Peyer's patch (tissue), 4 donors: Measurements from ENCODE around the gene E2F2. TPM values are rescaled to one million over a fixed set of nuclear protein-coding genes. Genes with fewer than 3 reads are reported as not detected.

ENCODE experiments used
- DNase-seq, 3 donors: peaks; one replicate each; pipeline ENCODE4 v3.0.0-alpha.2; 2017 to 2019
- H3K27ac ChIP-seq, 4 donors: fragments of 200-600 bp; sonication (generic); one replicate each; pipeline ENCODE4 v1.5.1; 2016 to 2019
- H3K27me3 ChIP-seq, 2 donors: fragments of 200-600 bp; sonication (generic); one replicate each; pipeline ENCODE4 v1.5.1; 2019
- H3K36me3 ChIP-seq, 3 donors: fragments of 200-600 bp; sonication (generic); one replicate each; pipeline ENCODE4 v1.5.1; 2016 to 2019
- H3K4me1 ChIP-seq, 4 donors: fragments of 200-600 bp; sonication (generic); one replicate each; pipeline ENCODE4 v1.5.1; 2016 to 2019
- H3K4me3 ChIP-seq, 4 donors: fragments of 200-600 bp; sonication (generic); 1 replicate in 3 of 4; 2 replicates in 1 of 4; pipeline ENCODE4 v1.5.1; 2016 to 2019; ENCODE audit warnings: mild to moderate bottlenecking in 1 of 4
- H3K9me3 ChIP-seq, 4 donors: fragments of 200-600 bp; sonication (generic); one replicate each; pipeline ENCODE4 v1.5.1; 2016 to 2019; ENCODE audit warnings: mild to moderate bottlenecking in 1 of 4
- CTCF ChIP-seq, 6 experiments: fragments of 450-650 bp in 4 of 6; fragments of 200-600 bp in 2 of 6; sonication (generic) in 1 of 6; IDR thresholded peaks; one replicate each; pipeline ENCODE4 v1.5.1; 2017 to 2019; ENCODE audit warnings: antibody characterized with exemption in 6 of 6, mild to moderate bottlenecking in 3 of 6, moderate library complexity in 1 of 6
- POLR2A ChIP-seq, 2 donors: fragments of 450-650 bp; IDR thresholded peaks; one replicate each; pipeline ENCODE4 v1.5.1; 2017; ENCODE audit warnings: antibody characterized with exemption in 2 of 2, mild to moderate bottlenecking in 2 of 2, moderate library complexity in 2 of 2
- total RNA-seq, 4 donors: library from RNA; depleted of rRNA; stranded (reverse); fragments of >200 nt; gene quantifications; one replicate each; pipeline ENCODE4 v1.1.0, GENCODE V29; 2016

Gene E2F2
- total RNA-seq, 4 donors from 2014 or later: 6.8 to 16.4 (median 13.6) TPM

- DNase-seq: no peak
These were observed 45.5 kb upstream of the E2F2 start for GRCh38 chr1:23576338-23577055.

DNA sequence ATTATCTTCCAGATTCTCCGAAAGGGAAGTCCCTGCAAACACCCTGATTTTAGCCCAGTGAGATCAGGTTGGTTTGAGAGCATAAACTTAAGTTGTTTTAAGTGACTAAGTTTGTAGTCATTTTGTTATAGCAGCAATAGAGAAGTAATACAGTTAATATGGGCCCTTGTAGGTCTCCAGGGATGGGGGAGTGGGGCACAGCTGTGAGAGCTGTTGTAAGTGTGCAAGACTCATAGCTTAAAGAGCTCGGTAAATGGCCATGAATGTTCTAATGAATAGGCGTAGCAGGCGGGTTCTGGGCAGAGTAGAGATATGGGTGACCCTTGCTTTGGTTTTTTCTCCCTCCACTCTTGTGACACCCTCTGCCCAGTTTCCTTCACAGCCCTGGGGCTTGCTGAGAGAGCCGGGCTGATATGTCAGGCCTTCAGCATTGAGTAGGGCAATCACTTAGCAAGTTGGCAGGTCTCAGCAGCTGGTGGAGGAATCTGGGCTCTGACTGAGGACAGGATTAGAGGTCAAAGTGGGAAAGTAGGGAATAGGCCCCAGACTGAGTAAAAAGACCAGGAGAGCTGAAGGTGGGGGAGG lies 44.3 kb upstream of the E2F2 start:
- DNase-seq: no peak
- TF ChIP-seq POLR2A (IDR thresholded peaks at IDR 0.05) (no peak), CTCF (IDR thresholded peaks at IDR 0.05) (no peak)
- H3K27ac ChIP-seq: peak overlapping the region in 2 of 4 donors; percentile 70 to 80

More at GRCh38 chr1:23576338-23577055, 45.5 kb upstream of the E2F2 start:
- Histone ChIP-seq H3K27me3 (no peaks in the 10 kb centered on the region), H3K4me3 (no peak overlapping the region), H3K4me1 (peaks cover 0 to 27% (median 12%) of the 10 kb centered on the region in 4 donors), H3K27ac (peak overlapping the region; percentile 53 to 80 (median 66)), H3K36me3 (no peaks in the 10 kb centered on the region), H3K9me3 (no peaks in the 10 kb centered on the region)
- no peak for TF ChIP-seq POLR2A (IDR thresholded peaks at IDR 0.05)
- no peak for TF ChIP-seq CTCF (IDR thresholded peaks at IDR 0.05)

DNA sequence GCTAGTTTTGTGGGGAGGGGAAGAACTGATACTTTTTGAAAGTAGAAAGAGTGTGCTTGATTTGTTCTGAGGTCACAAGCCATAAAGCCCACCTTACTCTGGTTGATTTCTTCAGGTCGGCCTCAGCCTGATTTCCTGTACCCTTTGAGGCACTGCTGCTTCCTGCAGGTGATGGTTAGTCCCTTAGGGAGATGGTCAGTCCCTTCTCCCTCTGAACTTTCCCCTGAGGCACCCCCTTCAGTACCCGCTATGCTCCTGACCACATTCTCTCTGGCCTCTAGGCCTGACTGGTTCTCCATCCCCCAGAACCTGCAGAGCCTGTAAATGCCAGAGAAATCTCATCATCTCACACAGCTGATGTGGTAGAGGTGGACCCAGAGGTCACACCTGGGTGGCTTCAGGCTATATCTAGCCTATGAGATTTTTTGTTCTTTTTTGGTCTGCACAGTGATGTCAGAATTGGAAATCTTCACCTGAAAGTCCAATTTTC lies 43.3 kb upstream of the E2F2 start:
- Histone ChIP-seq H3K27ac (peak overlapping the region in 1 of 4 donors; percentile 80), H3K27me3 (no peaks in the 10 kb centered on the region), H3K4me1 (peaks cover 0 to 27% (median 12%) of the 10 kb centered on the region in 4 donors), H3K36me3 (no peaks in the 10 kb centered on the region), H3K9me3 (no peaks in the 10 kb centered on the region), H3K4me3 (no peak overlapping the region)
- DNase-seq: peak in 1 of 3 donors; percentile 52
- no peak for TF ChIP-seq CTCF (IDR thresholded peaks at IDR 0.05)
- no peak for TF ChIP-seq POLR2A (IDR thresholded peaks at IDR 0.05)

More for the DNA sequence above, 44.3 kb upstream of the E2F2 start:
- no peaks in the 10 kb centered on the region for H3K9me3 ChIP-seq
- H3K4me1 ChIP-seq: peaks cover 0 to 27% (median 12%) of the 10 kb centered on the region in 4 donors
- no peaks in the 10 kb centered on the region for H3K36me3 ChIP-seq
- no peaks in the 10 kb centered on the region for H3K27me3 ChIP-seq
- H3K4me3 ChIP-seq: no peak overlapping the region

DNA sequence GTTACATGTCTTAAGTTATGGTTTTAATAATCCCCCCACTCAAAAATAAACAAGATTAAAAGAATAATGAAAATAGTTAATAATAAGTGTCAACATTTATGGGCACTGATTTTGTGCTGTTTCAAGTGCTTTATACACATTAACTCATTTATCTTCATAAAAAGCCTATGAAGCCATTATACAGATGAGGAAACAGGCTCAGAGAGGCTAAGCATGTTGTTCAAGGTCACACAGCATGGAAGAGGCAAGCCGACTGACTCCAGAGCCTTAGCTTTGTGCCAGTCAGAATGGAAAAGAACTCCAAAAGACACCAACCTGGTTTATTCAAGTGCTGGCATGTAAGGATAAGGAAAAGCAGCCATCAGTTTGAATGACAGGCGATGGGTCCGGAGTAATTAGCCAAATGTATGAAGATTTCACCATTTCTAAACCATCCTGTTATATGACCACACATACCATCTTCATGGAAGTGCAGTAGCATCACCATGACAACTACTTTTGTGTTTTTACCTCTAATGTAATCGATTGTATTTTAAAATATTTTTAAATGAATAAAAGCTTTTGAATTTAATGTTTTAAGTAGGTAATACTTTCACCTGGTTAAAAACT lies 42.6 kb upstream of the E2F2 start:
- no peaks in the 10 kb centered on the region for H3K27me3 ChIP-seq
- H3K4me1 ChIP-seq: peaks cover 0 to 31% (median 10%) of the 10 kb centered on the region in 4 donors
- no peak for DNase-seq
- H3K9me3 ChIP-seq: no peaks in the 10 kb centered on the region
- no peak overlapping the region for H3K4me3 ChIP-seq
- peak overlapping the region in 1 of 4 donors; percentile 80 for H3K27ac ChIP-seq
- TF ChIP-seq CTCF (IDR thresholded peaks at IDR 0.05) (no peak), POLR2A (IDR thresholded peaks at IDR 0.05) (no peak)
- H3K36me3 ChIP-seq: no peaks in the 10 kb centered on the region

DNA sequence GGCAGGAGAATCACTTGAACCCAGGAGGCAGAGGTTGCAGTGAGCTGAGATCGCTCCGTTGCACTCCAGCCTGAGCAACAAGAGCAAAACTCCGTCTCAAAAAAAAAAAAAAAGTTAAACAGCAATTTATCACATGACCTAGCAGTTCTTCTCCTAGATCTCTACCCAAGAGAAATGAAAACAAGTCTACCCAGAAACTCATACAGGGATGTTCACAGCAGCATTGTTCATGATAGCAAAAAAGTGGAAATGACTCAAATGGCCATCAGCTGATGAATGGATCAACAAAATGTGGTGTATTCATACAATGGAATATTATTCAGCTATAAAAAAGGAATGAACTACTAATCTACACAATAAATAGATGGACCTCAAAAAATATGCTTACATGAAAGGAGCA lies 40.4 kb upstream of the E2F2 start:
- Histone ChIP-seq H3K27ac (no peak overlapping the region), H3K4me1 (peaks cover 0 to 20% (median 2%) of the 10 kb centered on the region in 4 donors)

More for the DNA sequence above, 40.4 kb upstream of the E2F2 start:
- Histone ChIP-seq H3K4me3 (no peak overlapping the region), H3K36me3 (no peaks in the 10 kb centered on the region), H3K27me3 (no peaks in the 10 kb centered on the region), H3K9me3 (no peaks in the 10 kb centered on the region)
- TF ChIP-seq CTCF (IDR thresholded peaks at IDR 0.05): no peak
- no peak for TF ChIP-seq POLR2A (IDR thresholded peaks at IDR 0.05)
- no peak for DNase-seq
